Uterus (tissue), 4 donors: Measurements from ENCODE around the gene DNAJC6. TPM values are rescaled to one million over a fixed set of nuclear protein-coding genes. Genes with fewer than 3 reads are reported as not detected.

Experiments
- DNase-seq, 2 donors: peaks; one replicate each; pipeline ENCODE4 v3.0.0-alpha.2; 2019 to 2020
- H3K27ac ChIP-seq, 2 donors: fragments of 200-600 bp; sonication (generic); 1 replicate in 1 of 2; 2 replicates in 1 of 2; pipeline ENCODE4 v1.5.1; 2016 to 2018
- H3K27me3 ChIP-seq, 2 donors: fragments of 200-600 bp; sonication (generic); one replicate each; pipeline ENCODE4 v1.5.1; 2018 to 2019; ENCODE audit warnings: control low read depth in 1 of 2
- H3K36me3 ChIP-seq, 2 donors: fragments of 200-600 bp; sonication (generic); one replicate each; pipeline ENCODE4 v1.5.1; 2019; ENCODE audit warnings: control low read depth in 1 of 2
- H3K4me1 ChIP-seq, 2 donors: fragments of 200-600 bp; sonication (generic); one replicate each; pipeline ENCODE4 v1.5.1; 2018 to 2019; ENCODE audit warnings: control low read depth in 1 of 2
- H3K4me3 ChIP-seq, 2 donors: fragments of 200-600 bp; sonication (generic); 1 replicate in 1 of 2; 2 replicates in 1 of 2; pipeline ENCODE4 v1.5.1; 2018 to 2019; ENCODE audit warnings: mild to moderate bottlenecking in 1 of 2
- H3K9me3 ChIP-seq, 2 donors: fragments of 200-600 bp; sonication (generic); one replicate each; pipeline ENCODE4 v1.5.1; 2019; ENCODE audit warnings: control low read depth in 1 of 2
- CTCF ChIP-seq, 4 experiments: fragments of 200-600 bp in 2 of 4; fragments of 450-650 bp in 2 of 4; sonication (generic) in 2 of 4; IDR thresholded peaks; one replicate each; pipeline ENCODE4 v1.5.1; 2016 to 2019; ENCODE audit warnings: antibody characterized with exemption in 4 of 4, mild to moderate bottlenecking in 2 of 4, moderate library complexity in 1 of 4
- POLR2A ChIP-seq, 2 donors: fragments of 450-650 bp; IDR thresholded peaks; one replicate each; pipeline ENCODE4 v1.6.1; 2016; ENCODE audit warnings: antibody characterized with exemption in 2 of 2, mild to moderate bottlenecking in 1 of 2, moderate library complexity in 1 of 2
- intact Hi-C: fragments of 100-400 bp; cut with DNase I; formaldehyde crosslinking; loops from one replicate; pipeline ENCODE4 v1.15.1; 2023; ENCODE audit warnings: low total_unique reads
- total RNA-seq, 4 donors: library from RNA; depleted of rRNA in 3 of 4; stranded (reverse); fragments of >200 nt in 3 of 4; gene quantifications; one replicate each; pipeline versions ENCODE4 v1.1.0 to v1.2.4, GENCODE V29; 2014 to 2023
- donor health status: DM: yes; HTN: yes; CAD: no.

Gene DNAJC6
- total RNA-seq, 4 donors from 2014 or later = 3.1 to 11.3 (median 4.2) TPM

- Histone ChIP-seq H3K27ac (no peak overlapping the region), H3K27me3 (no peaks in the 10 kb centered on the region), H3K4me3 (no peak overlapping the region), H3K4me1 (no peaks in the 10 kb centered on the region), H3K9me3 (no peaks in the 10 kb centered on the region), H3K36me3 (no peaks in the 10 kb centered on the region)
- intact Hi-C loops = no loop called here
- TF ChIP-seq POLR2A (IDR thresholded peaks at IDR 0.05) (no peak), CTCF (IDR thresholded peaks at IDR 0.05) (no peak)
- no peak for DNase-seq
Measured at GRCh38 chr1:65409314-65409713, 100.0 kb downstream of the DNAJC6 start.

- intact Hi-C loops = no loop called here
- Histone ChIP-seq H3K27ac (no peak overlapping the region), H3K4me3 (no peak overlapping the region), H3K4me1 (no peaks in the 10 kb centered on the region), H3K9me3 (no peaks in the 10 kb centered on the region), H3K27me3 (no peaks in the 10 kb centered on the region), H3K36me3 (no peaks in the 10 kb centered on the region)
- TF ChIP-seq POLR2A (IDR thresholded peaks at IDR 0.05) (no peak), CTCF (IDR thresholded peaks at IDR 0.05) (no peak)
- DNase-seq = no peak
Measured at GRCh38 chr1:65409816-65410326, 100.5 kb downstream of the DNAJC6 start.

GRCh38 chr1:65412256-65412983 lies 103.1 kb downstream of the DNAJC6 start:
- TF ChIP-seq POLR2A (IDR thresholded peaks at IDR 0.05) (no peak), CTCF (IDR thresholded peaks at IDR 0.05) (no peak)
- intact Hi-C loops = no loop called here
- DNase-seq = no peak
- Histone ChIP-seq H3K4me1 (no peaks in the 10 kb centered on the region), H3K9me3 (no peaks in the 10 kb centered on the region), H3K4me3 (no peak overlapping the region), H3K27me3 (no peaks in the 10 kb centered on the region), H3K27ac (no peak overlapping the region), H3K36me3 (no peaks in the 10 kb centered on the region)

GRCh38 chr1:65412984-65413375 lies 103.6 kb downstream of the DNAJC6 start:
- Histone ChIP-seq H3K27ac (no peak overlapping the region), H3K9me3 (no peaks in the 10 kb centered on the region), H3K27me3 (no peaks in the 10 kb centered on the region), H3K4me1 (no peaks in the 10 kb centered on the region), H3K4me3 (no peak overlapping the region), H3K36me3 (no peaks in the 10 kb centered on the region)
- intact Hi-C loops = no loop called here
- TF ChIP-seq POLR2A (IDR thresholded peaks at IDR 0.05) (no peak), CTCF (IDR thresholded peaks at IDR 0.05) (no peak)
- no peak for DNase-seq

GRCh38 chr1:65414538-65414937 lies 105.2 kb downstream of the DNAJC6 start:
- intact Hi-C loops = no loop called here
- DNase-seq = no peak
- no peak for TF ChIP-seq CTCF (IDR thresholded peaks at IDR 0.05)
- no peaks in the 10 kb centered on the region for H3K4me1 ChIP-seq
- no peaks in the 10 kb centered on the region for H3K9me3 ChIP-seq
- H3K27ac ChIP-seq = no peak overlapping the region
- H3K4me3 ChIP-seq = no peak overlapping the region
- H3K36me3 ChIP-seq = no peaks in the 10 kb centered on the region
- H3K27me3 ChIP-seq = no peaks in the 10 kb centered on the region
